HEK293 (cell line): Measurements from ENCODE around the gene IRAK3.

Experiments
- CTCF ChIP-seq: fragments of 450-650 bp; formaldehyde crosslinking; IDR thresholded peaks from 2 replicates; pipeline ENCODE4 v1.5.1; 2016; ENCODE audit warnings: missing biosample characterization, missing genetic modification characterization
- MEIS1 ChIP-seq: sonication (generic); formaldehyde crosslinking; IDR thresholded peaks from 2 replicates; pipeline ENCODE4 v1.8.1; 2022; ENCODE audit warnings: missing genetic modification reagents, mild to moderate bottlenecking, borderline replicate concordance
- REST ChIP-seq: fragments of 450-650 bp; formaldehyde crosslinking; IDR thresholded peaks from 2 replicates; pipeline ENCODE4 v1.5.1; 2016; ENCODE audit warnings: missing biosample characterization, missing genetic modification characterization
- TCF7L2 ChIP-seq: IDR thresholded peaks from 2 replicates; pipeline ENCODE4 v1.6.1; 2011; ENCODE audit warnings: low read depth, mild to moderate bottlenecking, inconsistent platforms, low read length, moderate library complexity, borderline replicate concordance
- ZBTB48 ChIP-seq: fragments of 450-650 bp; formaldehyde crosslinking; IDR thresholded peaks from 2 replicates; pipeline ENCODE4 v1.5.1; 2016; ENCODE audit warnings: missing biosample characterization, missing genetic modification characterization
- ZFP41 ChIP-seq: fragments of 450-650 bp; formaldehyde crosslinking; IDR thresholded peaks from 2 replicates; pipeline ENCODE4 v1.5.1; 2016; ENCODE audit warnings: missing biosample characterization, missing genetic modification characterization, borderline replicate concordance
- ZNF155 ChIP-seq: fragments of 450-650 bp; formaldehyde crosslinking; IDR thresholded peaks from 2 replicates; pipeline ENCODE4 v1.5.1; 2016; ENCODE audit warnings: missing biosample characterization, missing genetic modification characterization
- ZNF184 ChIP-seq: fragments of 450-650 bp; IDR thresholded peaks from 2 replicates; pipeline ENCODE4 v1.5.1; 2018; ENCODE audit warnings: missing biosample characterization, mild to moderate bottlenecking, missing genetic modification characterization
- ZNF621 ChIP-seq: fragments of 450-650 bp; formaldehyde crosslinking; IDR thresholded peaks from 2 replicates; pipeline ENCODE4 v1.5.1; 2017; ENCODE audit warnings: missing biosample characterization, missing genetic modification characterization

- no peak for TF ChIP-seq CTCF (tag by site-specific recombination)
- TF ChIP-seq REST (tag by site-specific recombination), result no peak
- no peak for TF ChIP-seq MEIS1
- no peak for TF ChIP-seq ZNF184 (tag by site-specific recombination)
- no peak for TF ChIP-seq ZNF621 (tag by site-specific recombination)
- no peak for TF ChIP-seq TCF7L2
- TF ChIP-seq ZBTB48, result no peak
- no peak for TF ChIP-seq ZNF155 (tag by site-specific recombination)
- TF ChIP-seq ZFP41 (tag by site-specific recombination), result no peak
Measured at GRCh38 chr12:66164349-66164821, 24.6 kb upstream of the IRAK3 start.
